Right atrium auricular region (tissue), 2 donors: ENCODE results near the gene OR9Q1. TPM values are rescaled to one million over a fixed set of nuclear protein-coding genes. Genes with fewer than 3 reads are reported as not detected.

ENCODE experiments used
- DNase-seq: peaks from one replicate; pipeline ENCODE4 v3.0.0-alpha.2; 2019; ENCODE audit warnings: low spot score
- H3K27ac ChIP-seq, 2 donors: fragments of 200-600 bp; sonication (generic); 1 replicate in 1 of 2; 2 replicates in 1 of 2; pipeline ENCODE4 v1.5.1; 2016 to 2019
- H3K27me3 ChIP-seq, 2 donors: fragments of 200-600 bp; sonication (generic); one replicate each; pipeline versions ENCODE4 v1.5.1 to v1.6.0; 2017 to 2019
- H3K36me3 ChIP-seq: fragments of 200-600 bp; sonication (generic); one replicate; pipeline ENCODE4 v1.5.1; 2016
- H3K4me1 ChIP-seq, 2 donors: fragments of 200-600 bp; sonication (generic); one replicate each; pipeline versions ENCODE4 v1.5.1 to v1.6.0; 2017 to 2019
- H3K4me3 ChIP-seq, 2 donors: fragments of 200-600 bp; sonication (generic); 1 replicate in 1 of 2; 2 replicates in 1 of 2; pipeline ENCODE4 v1.5.1; 2017 to 2019; ENCODE audit warnings: mild to moderate bottlenecking in 1 of 2, moderate library complexity in 1 of 2
- H3K9me3 ChIP-seq, 2 donors: fragments of 200-600 bp; sonication (generic); one replicate each; pipeline ENCODE4 v1.5.1; 2019
- CTCF ChIP-seq, 2 donors: fragments of 200-600 bp; sonication (generic); IDR thresholded peaks; one replicate each; pipeline ENCODE4 v1.5.1; 2019; ENCODE audit warnings: antibody characterized with exemption in 2 of 2
- total RNA-seq, 2 donors: library from RNA; depleted of rRNA; stranded (reverse); fragments of >200 nt; gene quantifications; one replicate each; pipeline ENCODE4 v1.1.0, GENCODE V29; 2016

OR9Q1 gene
- total RNA-seq, 2 donors from 2014 or later = not detected

- no peaks in the 10 kb centered on the region for H3K4me1 ChIP-seq
- DNase-seq = no peak
- H3K4me3 ChIP-seq = no peak overlapping the region
- no peak overlapping the region for H3K27ac ChIP-seq
- no peaks in the 10 kb centered on the region for H3K27me3 ChIP-seq
- no peaks in the 10 kb centered on the region for H3K36me3 ChIP-seq
- TF ChIP-seq CTCF (IDR thresholded peaks at IDR 0.05) = no peak
- peaks cover 0 to 13% of the 10 kb centered on the region in 2 donors for H3K9me3 ChIP-seq
Observed at GRCh38 chr11:58097437-58097836, 73.8 kb downstream of the OR9Q1 start.

GRCh38 chr11:58121096-58121495 is 97.4 kb downstream of the OR9Q1 start:
- DNase-seq = no peak
- no peak for TF ChIP-seq CTCF (IDR thresholded peaks at IDR 0.05)
- Histone ChIP-seq H3K36me3 (no peaks in the 10 kb centered on the region), H3K4me3 (no peak overlapping the region), H3K27ac (no peak overlapping the region), H3K9me3 (no peaks in the 10 kb centered on the region), H3K27me3 (no peaks in the 10 kb centered on the region), H3K4me1 (no peaks in the 10 kb centered on the region)

GRCh38 chr11:58125469-58125868 is 101.8 kb downstream of the OR9Q1 start, which contains the start of gene OR9I1:
Gene OR9I1, minus strand, starts transcription at chr11:58125530. Its CDS starts 6,086 bp downstream, at chr11:58119444.
- Histone ChIP-seq H3K27ac (no peak within 1 kb of the TSS), H3K9me3 (no peaks in the 10 kb centered on the region), H3K36me3 (no peaks in the 10 kb centered on the region), H3K4me3 (no peak within 1 kb of the TSS), H3K27me3 (no peaks in the 10 kb centered on the region), H3K4me1 (no peaks in the 10 kb centered on the region)
- DNase-seq = no peak
- no peak for TF ChIP-seq CTCF (IDR thresholded peaks at IDR 0.05)

GRCh38 chr11:58127350-58127749 is 103.7 kb downstream of the OR9Q1 start:
- no peaks in the 10 kb centered on the region for H3K36me3 ChIP-seq
- no peak overlapping the region for H3K4me3 ChIP-seq
- TF ChIP-seq CTCF (IDR thresholded peaks at IDR 0.05) = no peak
- H3K27ac ChIP-seq = no peak overlapping the region
- H3K27me3 ChIP-seq = no peaks in the 10 kb centered on the region
- DNase-seq = no peak
- H3K4me1 ChIP-seq = no peaks in the 10 kb centered on the region
- no peaks in the 10 kb centered on the region for H3K9me3 ChIP-seq

GRCh38 chr11:58133309-58134076 is 109.8 kb downstream of the OR9Q1 start:
- Histone ChIP-seq H3K27ac (no peak overlapping the region), H3K27me3 (no peaks in the 10 kb centered on the region), H3K36me3 (no peaks in the 10 kb centered on the region), H3K4me1 (no peaks in the 10 kb centered on the region), H3K4me3 (no peak overlapping the region), H3K9me3 (no peaks in the 10 kb centered on the region)
- DNase-seq = no peak
- TF ChIP-seq CTCF (IDR thresholded peaks at IDR 0.05) = no peak

- no peaks in the 10 kb centered on the region for H3K36me3 ChIP-seq
Observed at GRCh38 chr11:58134151-58134550, 110.5 kb downstream of the OR9Q1 start.

More at GRCh38 chr11:58134151-58134550, 110.5 kb downstream of the OR9Q1 start:
- no peak for TF ChIP-seq CTCF (IDR thresholded peaks at IDR 0.05)
- no peak for DNase-seq
- H3K27ac ChIP-seq = no peak overlapping the region
- no peaks in the 10 kb centered on the region for H3K9me3 ChIP-seq
- no peaks in the 10 kb centered on the region for H3K27me3 ChIP-seq
- H3K4me3 ChIP-seq = no peak overlapping the region
- H3K4me1 ChIP-seq = no peaks in the 10 kb centered on the region
